ENCODE data around the gene DLGAP3. TPM values are rescaled to one million over a fixed set of nuclear protein-coding genes. Genes with fewer than 3 reads are reported as not detected.

The DLGAP3 gene
- polyA plus RNA-seq, 1 donor from 2014 or later: 2.9 TPM

DNA sequence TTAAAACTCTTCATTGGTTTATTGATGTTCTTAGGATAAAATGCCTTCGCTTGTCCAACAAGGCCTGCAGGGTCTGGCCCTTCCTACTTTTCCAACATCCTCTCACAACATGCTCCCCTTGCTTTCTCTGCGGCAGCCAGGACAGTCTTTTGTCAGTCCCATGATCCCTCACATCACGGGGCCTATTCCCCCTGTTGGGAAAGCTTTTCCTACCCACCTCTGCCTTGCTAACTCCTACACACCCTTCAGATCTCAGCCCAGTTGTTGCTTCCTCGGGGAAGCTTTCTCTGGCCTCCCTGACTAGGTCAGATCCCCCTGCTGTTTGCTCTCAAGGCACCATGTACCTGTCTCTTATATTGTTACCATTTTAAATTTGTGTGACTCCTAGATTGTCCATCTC is 19.0 kb downstream of the DLGAP3 start:
- no peaks in the 10 kb centered on the region for H3K36me3 ChIP-seq (ENCODE audit: insufficient read depth, low read length)
- no peaks in the 10 kb centered on the region for H3F3A ChIP-seq (ENCODE audit: insufficient read depth, low read length, poor library complexity, severe bottlenecking)
- no peak for TF ChIP-seq RAD21 (conservative IDR thresholded peaks at IDR 0.05)
- TF ChIP-seq, protein P1, sequence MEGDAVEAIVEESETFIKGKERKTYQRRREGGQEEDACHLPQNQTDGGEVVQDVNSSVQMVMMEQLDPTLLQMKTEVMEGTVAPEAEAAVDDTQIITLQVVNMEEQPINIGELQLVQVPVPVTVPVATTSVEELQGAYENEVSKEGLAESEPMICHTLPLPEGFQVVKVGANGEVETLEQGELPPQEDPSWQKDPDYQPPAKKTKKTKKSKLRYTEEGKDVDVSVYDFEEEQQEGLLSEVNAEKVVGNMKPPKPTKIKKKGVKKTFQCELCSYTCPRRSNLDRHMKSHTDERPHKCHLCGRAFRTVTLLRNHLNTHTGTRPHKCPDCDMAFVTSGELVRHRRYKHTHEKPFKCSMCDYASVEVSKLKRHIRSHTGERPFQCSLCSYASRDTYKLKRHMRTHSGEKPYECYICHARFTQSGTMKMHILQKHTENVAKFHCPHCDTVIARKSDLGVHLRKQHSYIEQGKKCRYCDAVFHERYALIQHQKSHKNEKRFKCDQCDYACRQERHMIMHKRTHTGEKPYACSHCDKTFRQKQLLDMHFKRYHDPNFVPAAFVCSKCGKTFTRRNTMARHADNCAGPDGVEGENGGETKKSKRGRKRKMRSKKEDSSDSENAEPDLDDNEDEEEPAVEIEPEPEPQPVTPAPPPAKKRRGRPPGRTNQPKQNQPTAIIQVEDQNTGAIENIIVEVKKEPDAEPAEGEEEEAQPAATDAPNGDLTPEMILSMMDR (IDR thresholded peaks at IDR 0.05; ENCODE audit: poor library complexity, severe bottlenecking): no peak
- no peak for TF ChIP-seq EP300 (conservative IDR thresholded peaks at IDR 0.05; ENCODE audit: poor library complexity, severe bottlenecking)
- no peak for TF ChIP-seq EZH2 (IDR thresholded peaks at IDR 0.05; ENCODE audit: borderline replicate concordance, insufficient read depth, low read length, poor library complexity, severe bottlenecking)
- TF ChIP-seq POLR2AphosphoS5 (IDR thresholded peaks at IDR 0.05): no peak
- TF ChIP-seq TAF1 (IDR thresholded peaks at IDR 0.05; ENCODE audit: low read depth): no peak
- no peak for TF ChIP-seq MXI1 (conservative IDR thresholded peaks at IDR 0.05; ENCODE audit: poor library complexity, severe bottlenecking)
- TF ChIP-seq, protein P2, sequence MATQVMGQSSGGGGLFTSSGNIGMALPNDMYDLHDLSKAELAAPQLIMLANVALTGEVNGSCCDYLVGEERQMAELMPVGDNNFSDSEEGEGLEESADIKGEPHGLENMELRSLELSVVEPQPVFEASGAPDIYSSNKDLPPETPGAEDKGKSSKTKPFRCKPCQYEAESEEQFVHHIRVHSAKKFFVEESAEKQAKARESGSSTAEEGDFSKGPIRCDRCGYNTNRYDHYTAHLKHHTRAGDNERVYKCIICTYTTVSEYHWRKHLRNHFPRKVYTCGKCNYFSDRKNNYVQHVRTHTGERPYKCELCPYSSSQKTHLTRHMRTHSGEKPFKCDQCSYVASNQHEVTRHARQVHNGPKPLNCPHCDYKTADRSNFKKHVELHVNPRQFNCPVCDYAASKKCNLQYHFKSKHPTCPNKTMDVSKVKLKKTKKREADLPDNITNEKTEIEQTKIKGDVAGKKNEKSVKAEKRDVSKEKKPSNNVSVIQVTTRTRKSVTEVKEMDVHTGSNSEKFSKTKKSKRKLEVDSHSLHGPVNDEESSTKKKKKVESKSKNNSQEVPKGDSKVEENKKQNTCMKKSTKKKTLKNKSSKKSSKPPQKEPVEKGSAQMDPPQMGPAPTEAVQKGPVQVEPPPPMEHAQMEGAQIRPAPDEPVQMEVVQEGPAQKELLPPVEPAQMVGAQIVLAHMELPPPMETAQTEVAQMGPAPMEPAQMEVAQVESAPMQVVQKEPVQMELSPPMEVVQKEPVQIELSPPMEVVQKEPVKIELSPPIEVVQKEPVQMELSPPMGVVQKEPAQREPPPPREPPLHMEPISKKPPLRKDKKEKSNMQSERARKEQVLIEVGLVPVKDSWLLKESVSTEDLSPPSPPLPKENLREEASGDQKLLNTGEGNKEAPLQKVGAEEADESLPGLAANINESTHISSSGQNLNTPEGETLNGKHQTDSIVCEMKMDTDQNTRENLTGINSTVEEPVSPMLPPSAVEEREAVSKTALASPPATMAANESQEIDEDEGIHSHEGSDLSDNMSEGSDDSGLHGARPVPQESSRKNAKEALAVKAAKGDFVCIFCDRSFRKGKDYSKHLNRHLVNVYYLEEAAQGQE (IDR thresholded peaks at IDR 0.05; ENCODE audit: borderline replicate concordance): no peak
- TF ChIP-seq SMC3 (conservative IDR thresholded peaks at IDR 0.05; ENCODE audit: poor library complexity): no peak
- no peaks in the 10 kb centered on the region for H4K20me1 ChIP-seq (ENCODE audit: insufficient read depth)
- H3K9ac ChIP-seq (ENCODE audit: low read length): no peak overlapping the region
- H2AFZ ChIP-seq (ENCODE audit: low read depth, low read length): no peak overlapping the region
- no peaks in the 10 kb centered on the region for H3K9me3 ChIP-seq (ENCODE audit: low read length)
- H3K9me2 ChIP-seq (ENCODE audit: insufficient read depth, low read length): no peaks in the 10 kb centered on the region
- H3K79me2 ChIP-seq (replicated peaks; ENCODE audit: insufficient read depth, low read length): no peaks in the 10 kb centered on the region
- H3K27ac ChIP-seq (ENCODE audit: low read length): no peak overlapping the region
- H3K4me2 ChIP-seq (ENCODE audit: low read length): no peak overlapping the region
- no peaks in the 10 kb centered on the region for H3K27me3 ChIP-seq (ENCODE audit: insufficient read depth, low read depth, low read length)
- H3K4me3 ChIP-seq (ENCODE audit: low read length): no peak overlapping the region

DNA sequence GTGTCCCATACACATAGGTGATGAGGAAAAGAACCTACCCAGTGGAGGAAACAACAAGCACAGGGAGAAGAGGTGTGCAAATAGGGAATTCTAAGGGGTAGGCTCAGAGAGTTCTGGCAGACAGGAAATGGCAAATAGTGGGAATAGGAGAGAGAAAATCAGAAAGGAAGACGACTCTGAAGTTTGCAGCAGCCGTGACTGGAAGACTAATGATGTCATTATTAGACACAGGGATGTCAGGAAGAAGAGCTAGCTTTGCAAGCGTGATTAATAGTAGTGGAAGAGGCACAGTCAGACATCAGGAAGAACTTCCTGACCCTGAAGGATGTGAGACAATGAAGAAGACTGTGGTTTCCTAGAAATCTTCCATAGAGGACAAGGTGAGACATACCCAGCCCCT is 21.1 kb downstream of the DLGAP3 start:
- no peak overlapping the region for H2AFZ ChIP-seq (ENCODE audit: low read depth, low read length)
- no peaks in the 10 kb centered on the region for H3F3A ChIP-seq (ENCODE audit: insufficient read depth, low read length, poor library complexity, severe bottlenecking)

More for the DNA sequence above, 21.1 kb downstream of the DLGAP3 start:
- TF ChIP-seq RAD21 (conservative IDR thresholded peaks at IDR 0.05): no peak
- no peak for TF ChIP-seq MXI1 (conservative IDR thresholded peaks at IDR 0.05; ENCODE audit: poor library complexity, severe bottlenecking)
- TF ChIP-seq EZH2 (IDR thresholded peaks at IDR 0.05; ENCODE audit: borderline replicate concordance, insufficient read depth, low read length, poor library complexity, severe bottlenecking): no peak
- TF ChIP-seq, protein P2 (IDR thresholded peaks at IDR 0.05; ENCODE audit: borderline replicate concordance): no peak
- TF ChIP-seq TAF1 (IDR thresholded peaks at IDR 0.05; ENCODE audit: low read depth): no peak
- TF ChIP-seq SMC3 (conservative IDR thresholded peaks at IDR 0.05; ENCODE audit: poor library complexity): no peak
- TF ChIP-seq, protein P1 (IDR thresholded peaks at IDR 0.05; ENCODE audit: poor library complexity, severe bottlenecking): no peak
- no peak for TF ChIP-seq POLR2AphosphoS5 (IDR thresholded peaks at IDR 0.05)
- no peak for TF ChIP-seq EP300 (conservative IDR thresholded peaks at IDR 0.05; ENCODE audit: poor library complexity, severe bottlenecking)
- no peaks in the 10 kb centered on the region for H4K20me1 ChIP-seq (ENCODE audit: insufficient read depth)
- no peak overlapping the region for H3K27ac ChIP-seq (ENCODE audit: low read length)
- H3K4me2 ChIP-seq (ENCODE audit: low read length): no peak overlapping the region
- no peaks in the 10 kb centered on the region for H3K9me3 ChIP-seq (ENCODE audit: low read length)
- no peaks in the 10 kb centered on the region for H3K9me2 ChIP-seq (ENCODE audit: insufficient read depth, low read length)
- H3K79me2 ChIP-seq (replicated peaks; ENCODE audit: insufficient read depth, low read length): no peaks in the 10 kb centered on the region
- no peaks in the 10 kb centered on the region for H3K36me3 ChIP-seq (ENCODE audit: insufficient read depth, low read length)
- H3K27me3 ChIP-seq (ENCODE audit: insufficient read depth, low read depth, low read length): no peaks in the 10 kb centered on the region
- no peak overlapping the region for H3K9ac ChIP-seq (ENCODE audit: low read length)
- H3K4me3 ChIP-seq (ENCODE audit: low read length): no peak overlapping the region
